ENCODE results near the gene RYR2.

Gene RYR2

DNA sequence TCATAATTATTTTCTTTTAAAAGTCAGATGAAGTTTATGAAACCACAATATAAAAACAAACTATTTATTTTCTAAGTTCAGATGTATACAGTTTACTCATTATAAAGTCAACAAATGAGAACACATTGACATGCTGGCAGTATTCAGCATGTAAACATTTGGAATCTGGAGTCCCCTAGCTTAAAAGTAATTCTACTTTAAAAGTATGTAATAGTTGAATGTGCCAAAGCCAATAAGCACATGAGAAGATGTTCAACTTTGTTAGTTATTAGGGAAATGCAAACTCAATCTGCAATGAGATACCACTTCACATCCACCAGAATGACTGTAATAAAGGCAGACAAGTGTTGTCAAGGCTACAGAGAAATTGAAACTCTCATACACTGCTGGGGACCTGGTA is 96.6 kb downstream of the RYR2 start:
- no peak for DNase-seq (ENCODE audit: low read depth, low spot score)
- no peak overlapping the region for H3K4me3 ChIP-seq (ENCODE audit: low read depth, low read length)
- in situ Hi-C loops (cut with HindIII; ENCODE audit: low sequenced_read_pairs): no loop called here
- TF ChIP-seq, protein P1, sequence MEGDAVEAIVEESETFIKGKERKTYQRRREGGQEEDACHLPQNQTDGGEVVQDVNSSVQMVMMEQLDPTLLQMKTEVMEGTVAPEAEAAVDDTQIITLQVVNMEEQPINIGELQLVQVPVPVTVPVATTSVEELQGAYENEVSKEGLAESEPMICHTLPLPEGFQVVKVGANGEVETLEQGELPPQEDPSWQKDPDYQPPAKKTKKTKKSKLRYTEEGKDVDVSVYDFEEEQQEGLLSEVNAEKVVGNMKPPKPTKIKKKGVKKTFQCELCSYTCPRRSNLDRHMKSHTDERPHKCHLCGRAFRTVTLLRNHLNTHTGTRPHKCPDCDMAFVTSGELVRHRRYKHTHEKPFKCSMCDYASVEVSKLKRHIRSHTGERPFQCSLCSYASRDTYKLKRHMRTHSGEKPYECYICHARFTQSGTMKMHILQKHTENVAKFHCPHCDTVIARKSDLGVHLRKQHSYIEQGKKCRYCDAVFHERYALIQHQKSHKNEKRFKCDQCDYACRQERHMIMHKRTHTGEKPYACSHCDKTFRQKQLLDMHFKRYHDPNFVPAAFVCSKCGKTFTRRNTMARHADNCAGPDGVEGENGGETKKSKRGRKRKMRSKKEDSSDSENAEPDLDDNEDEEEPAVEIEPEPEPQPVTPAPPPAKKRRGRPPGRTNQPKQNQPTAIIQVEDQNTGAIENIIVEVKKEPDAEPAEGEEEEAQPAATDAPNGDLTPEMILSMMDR (IDR thresholded peaks at IDR 0.05; ENCODE audit: low read depth, low read length): no peak

DNA sequence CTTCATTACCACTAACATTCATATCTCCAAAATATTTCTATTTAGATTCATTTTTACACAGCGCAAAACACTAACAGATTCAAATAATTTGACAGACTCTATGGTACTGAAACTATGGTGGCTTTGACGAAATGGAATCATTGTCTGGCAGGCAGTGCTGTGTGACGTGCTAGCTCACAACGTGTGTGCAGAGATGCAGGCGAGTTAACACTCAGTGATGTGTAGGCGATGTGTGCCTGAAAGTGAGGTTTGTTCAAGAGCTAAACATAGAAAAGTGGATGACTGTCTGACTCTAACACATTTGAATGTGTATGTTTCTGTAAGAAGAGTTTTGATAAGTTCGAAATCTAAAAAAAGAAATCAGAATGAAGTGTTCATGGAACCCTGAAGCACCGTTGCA is 97.7 kb downstream of the RYR2 start:
- DNase-seq (ENCODE audit: low read depth, low spot score): no peak
- H3K4me3 ChIP-seq (ENCODE audit: low read depth, low read length): no peak overlapping the region
- in situ Hi-C loops (cut with HindIII; ENCODE audit: low sequenced_read_pairs): no loop called here
- TF ChIP-seq, protein P1 (IDR thresholded peaks at IDR 0.05; ENCODE audit: low read depth, low read length): no peak

DNA sequence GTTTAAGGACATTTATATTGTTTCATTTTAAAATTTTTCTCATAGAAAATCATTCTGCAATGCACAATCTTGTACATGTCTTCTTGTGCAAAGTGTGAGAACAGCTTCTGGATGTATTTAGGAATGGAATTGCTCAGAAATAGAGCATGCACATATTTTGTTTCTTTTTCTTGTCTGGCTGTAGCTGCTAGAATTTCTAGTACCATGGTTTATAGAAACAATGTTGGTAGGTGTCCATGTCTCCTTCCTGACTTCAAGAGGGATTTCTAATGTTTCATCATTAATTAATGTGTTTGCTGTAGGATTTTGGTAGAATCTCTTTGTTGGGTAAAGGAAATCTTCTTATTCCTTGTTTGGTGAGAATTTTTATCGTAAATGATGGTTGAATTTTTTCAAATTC is 99.0 kb downstream of the RYR2 start:
- no peak overlapping the region for H3K4me3 ChIP-seq (ENCODE audit: low read depth, low read length)
- DNase-seq (ENCODE audit: low read depth, low spot score): no peak
- TF ChIP-seq, protein P1 (IDR thresholded peaks at IDR 0.05; ENCODE audit: low read depth, low read length): no peak
- in situ Hi-C loops (cut with HindIII; ENCODE audit: low sequenced_read_pairs): no loop called here

DNA sequence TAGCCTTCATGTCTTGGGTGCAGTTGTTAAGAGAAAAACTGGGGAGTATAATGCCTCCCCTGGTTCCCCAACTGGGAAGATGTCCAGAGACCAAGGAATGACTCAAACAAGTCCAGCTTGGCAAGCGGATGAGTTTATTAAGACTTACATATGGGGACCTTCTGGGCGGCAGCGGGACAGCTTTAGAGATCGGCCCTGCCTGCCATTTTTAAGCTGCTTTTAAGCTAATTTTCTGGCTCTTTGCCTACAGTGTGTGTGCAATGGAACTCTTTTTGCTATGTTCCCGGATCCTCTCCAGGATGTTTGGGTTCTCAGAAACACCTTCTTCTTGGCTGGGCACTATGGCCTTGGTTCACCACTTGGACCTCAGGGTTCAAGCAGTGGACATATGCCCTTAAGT is 99.5 kb downstream of the RYR2 start:
- TF ChIP-seq, protein P1 (IDR thresholded peaks at IDR 0.05; ENCODE audit: low read depth, low read length): no peak
- no peak for DNase-seq (ENCODE audit: low read depth, low spot score)
- no peak overlapping the region for H3K4me3 ChIP-seq (ENCODE audit: low read depth, low read length)
- in situ Hi-C loops (cut with HindIII; ENCODE audit: low sequenced_read_pairs): no loop called here

DNA sequence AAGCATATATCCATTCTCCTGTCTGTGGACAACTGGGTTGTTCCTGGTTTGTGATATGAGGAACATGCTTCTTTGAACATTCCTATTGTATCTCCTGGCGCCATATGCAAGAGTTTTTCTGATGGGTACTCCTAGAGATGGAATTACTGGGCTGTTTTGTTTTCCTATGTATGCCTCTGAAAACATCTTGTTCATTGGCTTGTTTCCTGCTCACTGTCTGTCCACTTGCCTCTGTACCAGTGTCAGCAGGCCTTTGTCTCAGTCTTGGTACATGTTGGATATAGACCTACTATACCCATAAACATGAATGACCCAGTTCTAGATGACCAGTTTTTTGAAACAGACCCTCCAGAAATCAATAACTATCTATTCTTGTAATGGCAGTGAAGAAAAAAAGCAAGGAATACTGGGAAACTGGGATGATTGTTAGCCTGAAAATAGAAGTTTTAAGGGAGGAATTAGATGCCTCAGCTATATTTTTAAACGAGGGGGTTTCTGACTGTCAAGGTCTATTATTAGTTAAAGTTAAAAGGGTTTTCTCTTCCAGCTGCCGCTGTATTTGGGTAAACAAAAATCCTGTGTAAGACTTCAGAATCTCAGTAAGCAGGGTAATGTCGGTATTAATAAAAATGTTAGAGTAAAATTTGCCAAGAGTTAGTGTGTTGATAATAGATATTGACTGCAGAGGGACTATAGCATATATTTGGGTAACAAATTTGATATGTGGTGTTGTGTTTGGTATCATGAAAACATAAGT is 103.6 kb downstream of the RYR2 start:
- no peak for DNase-seq (ENCODE audit: low read depth, low spot score)
- in situ Hi-C loops (cut with HindIII; ENCODE audit: low sequenced_read_pairs): no loop called here

DNA sequence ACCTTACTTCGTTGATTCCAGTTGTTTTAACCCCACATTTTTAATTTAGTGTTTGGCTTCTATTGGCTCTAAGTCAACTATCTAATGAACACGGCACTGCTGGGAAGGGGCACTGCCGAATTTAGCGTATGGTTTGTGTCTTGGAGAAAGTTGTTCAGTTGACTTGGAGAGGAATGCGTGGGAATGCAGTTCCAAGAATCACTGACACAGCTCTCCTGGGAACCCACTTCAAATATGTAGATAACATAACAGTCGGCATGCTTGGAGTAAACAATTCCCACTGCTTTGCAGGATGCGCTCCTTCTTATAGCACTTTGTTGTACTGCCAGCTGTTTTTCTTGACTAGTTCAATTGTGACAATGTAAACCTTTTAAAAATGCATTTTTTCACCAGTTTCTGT is 104.3 kb downstream of the RYR2 start:
- in situ Hi-C loops (cut with HindIII; ENCODE audit: low sequenced_read_pairs): no loop called here
- no peak overlapping the region for H3K4me3 ChIP-seq (ENCODE audit: low read depth, low read length)
- DNase-seq (ENCODE audit: low read depth, low spot score): no peak
- TF ChIP-seq, protein P1 (IDR thresholded peaks at IDR 0.05; ENCODE audit: low read depth, low read length): no peak

More for the DNA sequence above, 103.6 kb downstream of the RYR2 start:
- TF ChIP-seq, protein P1 (IDR thresholded peaks at IDR 0.05; ENCODE audit: low read depth, low read length): no peak
- H3K4me3 ChIP-seq (ENCODE audit: low read depth, low read length): no peak overlapping the region

All from astrocyte of the spinal cord (primary cell).